Activated naive CD4-positive, alpha-beta T cell treated with anti-CD3 and anti-CD28 coated beads, Interleukin-2, amount 10 ng/mL, durations not matched to agents 7 days and 5 days (primary cell): ENCODE results near the gene CCNT1.
"Not testable (repeated sequence)": the region's sequence is repeated elsewhere in the genome, so short reads cannot be mapped to it uniquely, and the experiment has no call there.

Experiments
- CTCF ChIA-PET: fragments of 350-600 bp; sonication (Branson Sonifier 250); formaldehyde crosslinking; loops from one replicate; lab custom pipeline; 2021; ENCODE audit warnings: antibody characterized with exemption; lab: Charles Lee
- DNase-seq: peaks from one replicate; pipeline ENCODE4 v3.0.0-alpha.2; 2020
- H3K27ac Mint-ChIP-seq: one replicate; pipeline ENCODE4 v1.8.0; 2021; ENCODE audit warnings: mild to moderate bottlenecking, moderate library complexity, mixed read lengths
- H3K27me3 Mint-ChIP-seq: one replicate; pipeline ENCODE4 v1.8.0; 2021; ENCODE audit warnings: mild to moderate bottlenecking, mixed read lengths
- H3K36me3 Mint-ChIP-seq: one replicate; pipeline ENCODE4 v1.8.0; 2021; ENCODE audit warnings: mixed read lengths
- H3K4me1 Mint-ChIP-seq: one replicate; pipeline ENCODE4 v1.8.0; 2021; ENCODE audit warnings: mixed read lengths
- H3K4me3 Mint-ChIP-seq: one replicate; pipeline ENCODE4 v1.8.0; 2021; ENCODE audit warnings: mild to moderate bottlenecking, moderate library complexity, mixed read lengths
- H3K9me3 Mint-ChIP-seq: one replicate; pipeline ENCODE4 v1.8.0; 2021; ENCODE audit warnings: mixed read lengths

Gene CCNT1

GRCh38 chr12:48716493-48717251, at the start of gene CCNT1:
Gene CCNT1, minus strand, starts transcription at chr12:48716707. Its CDS starts 32 bp downstream, at chr12:48716675.
- no peaks in the 10 kb centered on the region for H3K27me3 Mint-ChIP-seq
- H3K27ac Mint-ChIP-seq = peak within 1 kb of the TSS; percentile 96
- CTCF ChIA-PET = no interaction called here
- DNase-seq = peak; percentile 99
- peaks cover 45% of the 10 kb centered on the region for H3K4me1 Mint-ChIP-seq
- H3K9me3 Mint-ChIP-seq = peaks cover 20% of the 10 kb centered on the region
- H3K36me3 Mint-ChIP-seq = peaks cover 50% of the 10 kb centered on the region
- H3K4me3 Mint-ChIP-seq = peak within 1 kb of the TSS; percentile 85

DNA sequence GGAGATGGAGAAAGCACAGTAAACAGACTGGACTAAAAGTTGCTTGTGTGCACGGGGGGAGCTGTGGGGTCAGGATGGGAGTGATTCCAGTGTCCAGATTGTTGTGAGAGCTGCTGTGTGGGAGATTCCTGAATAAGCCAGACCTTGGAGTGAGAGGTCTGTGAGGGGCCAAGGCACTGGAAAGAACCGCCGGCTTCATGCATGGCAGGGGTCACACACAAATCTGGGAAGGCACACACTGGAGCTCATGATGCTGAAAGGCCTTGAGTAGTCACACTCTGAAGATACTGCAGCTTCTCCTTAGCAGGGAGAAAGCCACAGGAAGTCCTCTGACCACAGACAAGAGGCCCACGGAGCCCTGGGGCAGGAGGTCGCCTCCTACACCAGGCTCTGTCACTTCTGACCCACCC, 49.3 kb upstream of the CCNT1 start:
- DNase-seq = peak; percentile 28
- H3K9me3 Mint-ChIP-seq = no peaks in the 10 kb centered on the region
- no peak overlapping the region for H3K4me3 Mint-ChIP-seq
- H3K36me3 Mint-ChIP-seq = no peaks in the 10 kb centered on the region
- no peak overlapping the region for H3K27ac Mint-ChIP-seq
- peaks cover 12% of the 10 kb centered on the region for H3K4me1 Mint-ChIP-seq
- peaks cover 48% of the 10 kb centered on the region for H3K27me3 Mint-ChIP-seq
- CTCF ChIA-PET = interaction anchor here (2.0 to 3.9 kb wide), 2 partner anchors 12 to 30 kb away, joined by 13 to 21 read pairs; no protein-coding TSS in a partner anchor

GRCh38 chr12:48764521-48764920, 48.0 kb upstream of the CCNT1 start:
- H3K27ac Mint-ChIP-seq = no peak overlapping the region
- H3K27me3 Mint-ChIP-seq = peaks cover 46% of the 10 kb centered on the region

DNA sequence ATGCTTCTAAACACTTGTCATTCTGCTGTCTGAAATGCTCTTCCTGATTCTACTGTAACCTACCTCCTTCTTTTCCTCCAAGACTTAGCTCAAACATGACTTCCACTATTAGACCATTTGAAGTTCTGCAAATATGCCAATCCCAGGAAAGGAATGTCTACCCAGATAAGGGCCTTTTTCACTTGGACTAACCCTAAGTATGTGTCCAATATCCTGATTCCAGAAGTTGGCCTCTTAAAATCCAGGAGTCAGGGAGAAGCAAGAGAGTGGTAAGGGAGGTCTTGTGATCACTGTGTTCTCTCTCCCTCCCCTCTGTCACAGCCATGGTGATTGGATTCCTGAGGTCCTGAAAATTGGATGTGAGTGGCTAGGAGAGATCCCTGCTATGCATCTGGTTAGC, 42.2 kb upstream of the CCNT1 start:
- Mint-ChIP-seq H3K36me3 (no peaks in the 10 kb centered on the region), H3K27me3 (peaks cover 7% of the 10 kb centered on the region), H3K4me1 (no peaks in the 10 kb centered on the region), H3K4me3 (no peak overlapping the region), H3K27ac (no peak overlapping the region), H3K9me3 (no peaks in the 10 kb centered on the region)
- CTCF ChIA-PET = interaction anchor here (0.5 to 14.0 kb wide), 4 partner anchors 16 to 142 kb away, joined by 3 to 187 read pairs (median 4); no protein-coding TSS in a partner anchor
- DNase-seq = no peak

More at GRCh38 chr12:48764521-48764920, 48.0 kb upstream of the CCNT1 start:
- DNase-seq = no peak
- CTCF ChIA-PET = interaction anchor here (2.0 to 3.9 kb wide), 2 partner anchors 11 to 31 kb away, joined by 13 to 21 read pairs; no protein-coding TSS in a partner anchor
- peaks cover 12% of the 10 kb centered on the region for H3K4me1 Mint-ChIP-seq
- no peaks in the 10 kb centered on the region for H3K9me3 Mint-ChIP-seq
- no peak overlapping the region for H3K4me3 Mint-ChIP-seq
- H3K36me3 Mint-ChIP-seq = no peaks in the 10 kb centered on the region

- H3K27ac Mint-ChIP-seq = no peak overlapping the region
- DNase-seq = no peak
- H3K36me3 Mint-ChIP-seq = no peaks in the 10 kb centered on the region
- H3K27me3 Mint-ChIP-seq = peaks cover 11% of the 10 kb centered on the region
- no peaks in the 10 kb centered on the region for H3K9me3 Mint-ChIP-seq
- H3K4me3 Mint-ChIP-seq = no peak overlapping the region
- CTCF ChIA-PET = interaction anchor here (0.5 to 14.0 kb wide), 3 partner anchors 36 to 141 kb away, joined by 3 to 187 read pairs (median 3); no protein-coding TSS in a partner anchor
- H3K4me1 Mint-ChIP-seq = no peaks in the 10 kb centered on the region
Measured at GRCh38 chr12:48758186-48758585, 41.7 kb upstream of the CCNT1 start.

DNA sequence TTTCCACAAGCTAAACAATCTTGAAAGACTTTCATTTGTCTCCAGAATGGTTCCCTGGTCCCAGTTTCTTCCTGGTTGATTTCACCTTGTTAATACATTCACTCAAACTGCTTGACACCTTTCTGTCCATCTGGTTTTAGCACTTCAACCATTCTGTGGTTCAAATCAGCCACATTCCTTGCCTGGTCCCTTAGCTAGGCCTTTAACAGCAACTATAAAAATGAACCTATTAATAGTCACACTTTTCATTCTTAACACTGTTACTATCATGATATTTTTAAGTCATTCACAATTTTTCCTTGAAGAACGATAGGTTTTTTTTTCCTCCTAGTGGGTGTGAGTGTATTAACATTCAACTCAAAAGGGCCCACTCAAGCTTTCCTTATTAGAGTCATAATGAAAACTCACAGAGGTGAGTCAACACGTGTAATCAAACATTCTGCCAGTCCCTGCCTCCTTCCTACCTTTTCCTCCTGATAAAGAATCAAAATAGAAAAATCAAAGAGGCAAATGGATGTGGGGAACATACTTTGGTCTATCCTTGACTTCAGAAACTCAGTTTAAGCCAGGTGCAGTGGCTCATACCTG, 34.4 kb upstream of the CCNT1 start:
- CTCF ChIA-PET = interaction anchor here (0.9 to 14.0 kb wide), 3 partner anchors 25 to 64 kb away, joined by 3 to 187 read pairs (median 10); no protein-coding TSS in a partner anchor
- H3K27ac Mint-ChIP-seq = no peak overlapping the region
- no peak overlapping the region for H3K4me3 Mint-ChIP-seq

GRCh38 chr12:48750215-48750614, 33.7 kb upstream of the CCNT1 start:
- no peak for DNase-seq
- Mint-ChIP-seq H3K27ac (no peak overlapping the region), H3K4me3 (no peak overlapping the region), H3K36me3 (no peaks in the 10 kb centered on the region), H3K27me3 (peaks cover 6% of the 10 kb centered on the region), H3K9me3 (no peaks in the 10 kb centered on the region), H3K4me1 (no peaks in the 10 kb centered on the region)
- CTCF ChIA-PET = interaction anchor here (0.9 to 14.0 kb wide), 3 partner anchors 24 to 64 kb away, joined by 3 to 187 read pairs (median 10); no protein-coding TSS in a partner anchor

More for the DNA sequence above, 34.4 kb upstream of the CCNT1 start:
- H3K27me3 Mint-ChIP-seq = peaks cover 12% of the 10 kb centered on the region
- DNase-seq = no peak
- H3K4me1 Mint-ChIP-seq = no peaks in the 10 kb centered on the region
- no peaks in the 10 kb centered on the region for H3K36me3 Mint-ChIP-seq
- no peaks in the 10 kb centered on the region for H3K9me3 Mint-ChIP-seq

DNA sequence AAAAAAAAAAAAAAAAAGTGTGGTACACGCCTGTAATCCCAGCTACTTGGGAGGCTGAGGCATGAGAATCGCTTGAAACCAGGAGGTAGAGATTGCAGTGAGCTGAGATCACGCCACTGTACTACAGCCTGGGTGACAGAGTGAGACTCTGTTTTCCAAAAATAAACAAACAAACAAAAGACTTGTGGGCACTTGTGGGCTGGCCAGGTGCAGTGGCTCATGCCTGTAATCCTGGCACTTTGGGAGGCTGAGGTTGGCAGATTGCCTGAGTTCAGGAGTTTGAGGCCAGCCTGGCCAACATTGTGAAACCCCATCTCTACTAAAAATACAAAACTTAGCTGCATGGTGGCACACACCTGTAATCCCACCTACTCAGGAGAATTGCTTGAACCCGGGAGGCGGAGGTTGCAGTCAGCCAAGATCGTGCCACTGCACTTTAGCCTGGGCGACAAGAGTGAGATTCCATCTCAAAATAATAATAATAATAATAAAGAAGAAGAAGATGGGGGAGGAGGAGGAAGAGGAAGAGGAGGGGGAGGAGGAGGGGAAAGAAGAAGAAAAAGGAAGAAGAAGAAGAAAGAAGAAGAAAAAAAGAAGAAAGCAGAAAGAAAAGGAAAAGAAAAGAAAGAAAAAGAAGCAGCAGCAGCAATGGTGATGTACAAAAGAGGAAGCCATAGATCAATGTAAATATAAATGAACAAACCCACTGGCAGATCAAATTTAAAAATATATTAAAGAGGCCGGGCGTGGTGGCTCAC, 27.9 kb upstream of the CCNT1 start:
- Mint-ChIP-seq H3K27me3 (peaks cover 24% of the 10 kb centered on the region), H3K4me3 (no peak overlapping the region), H3K27ac (no peak overlapping the region), H3K9me3 (no peaks in the 10 kb centered on the region), H3K4me1 (no peaks in the 10 kb centered on the region), H3K36me3 (no peaks in the 10 kb centered on the region)
- CTCF ChIA-PET = interaction anchor here (1.1 kb wide), 1 partner anchor 70 kb away, joined by 3 read pairs; no protein-coding TSS in a partner anchor
- DNase-seq = no peak

GRCh38 chr12:48739618-48740269, 23.2 kb upstream of the CCNT1 start:
- Mint-ChIP-seq H3K36me3 (no peaks in the 10 kb centered on the region), H3K4me1 (no peaks in the 10 kb centered on the region), H3K9me3 (no peaks in the 10 kb centered on the region), H3K27me3 (peaks cover 35% of the 10 kb centered on the region), H3K27ac (no peak overlapping the region), H3K4me3 (no peak overlapping the region)
- CTCF ChIA-PET = no interaction called here
- DNase-seq = no peak

DNA sequence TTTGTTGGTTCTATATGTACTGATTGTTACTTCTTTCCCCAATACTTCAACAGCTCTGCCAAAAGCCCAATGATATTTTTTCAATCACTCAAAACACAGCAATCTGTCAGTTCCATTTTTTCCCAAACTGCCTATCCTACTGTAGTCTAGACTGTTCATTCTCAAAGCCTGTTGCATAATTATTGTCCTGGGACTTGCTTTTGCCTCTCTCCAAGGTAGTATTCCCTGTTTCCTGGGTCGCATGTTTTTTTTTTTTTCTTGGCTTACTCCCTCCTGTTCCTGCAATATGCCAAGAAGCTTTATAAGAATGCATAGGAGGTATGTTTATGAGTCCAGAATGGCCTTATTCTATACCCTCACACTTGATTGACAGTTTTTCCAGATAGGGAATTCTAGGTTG, 19.9 kb upstream of the CCNT1 start:
- no peaks in the 10 kb centered on the region for H3K9me3 Mint-ChIP-seq
- H3K27ac Mint-ChIP-seq = no peak overlapping the region
- CTCF ChIA-PET = interaction anchor here (0.9 to 1.0 kb wide), 2 partner anchors 13 to 59 kb away, joined by 3 read pairs; no protein-coding TSS in a partner anchor
- peaks cover 28% of the 10 kb centered on the region for H3K27me3 Mint-ChIP-seq
- no peak overlapping the region for H3K4me3 Mint-ChIP-seq
- H3K4me1 Mint-ChIP-seq = no peaks in the 10 kb centered on the region
- no peak for DNase-seq
- H3K36me3 Mint-ChIP-seq = no peaks in the 10 kb centered on the region

DNA sequence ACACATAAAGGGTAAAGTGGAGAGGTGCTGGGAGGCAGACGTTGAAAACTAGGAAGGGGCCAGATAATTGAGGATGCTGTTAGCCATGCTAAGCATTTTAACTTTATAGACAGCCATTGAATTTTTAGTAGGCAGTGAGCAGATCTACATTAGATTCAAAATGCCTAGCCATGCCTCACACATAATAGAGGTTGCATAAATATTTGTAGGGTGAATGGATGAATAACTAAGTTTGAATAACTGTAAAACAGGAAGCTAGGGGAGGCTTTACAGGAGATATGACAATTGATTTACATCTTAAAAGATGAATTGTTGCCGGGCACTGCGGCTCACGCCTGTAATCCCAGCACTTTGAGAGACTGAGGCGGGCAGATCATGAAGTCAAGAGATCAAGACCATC, 12.3 kb upstream of the CCNT1 start:
- no peak for DNase-seq
- no peaks in the 10 kb centered on the region for H3K27me3 Mint-ChIP-seq
- no peak overlapping the region for H3K4me3 Mint-ChIP-seq
- no peaks in the 10 kb centered on the region for H3K4me1 Mint-ChIP-seq
- no peak overlapping the region for H3K27ac Mint-ChIP-seq
- no peaks in the 10 kb centered on the region for H3K9me3 Mint-ChIP-seq
- CTCF ChIA-PET = no interaction called here
- no peaks in the 10 kb centered on the region for H3K36me3 Mint-ChIP-seq

- H3K27me3 Mint-ChIP-seq, CTCF ChIA-PET, H3K27ac Mint-ChIP-seq, DNase-seq, H3K4me3 Mint-ChIP-seq: not testable (repeated sequence)
- peaks cover 20% of the 10 kb centered on the region for H3K9me3 Mint-ChIP-seq
- peaks cover 18% of the 10 kb centered on the region for H3K4me1 Mint-ChIP-seq
- peaks cover 22% of the 10 kb centered on the region for H3K36me3 Mint-ChIP-seq
Measured at GRCh38 chr12:48720737-48721136, 4.2 kb upstream of the CCNT1 start.

DNA sequence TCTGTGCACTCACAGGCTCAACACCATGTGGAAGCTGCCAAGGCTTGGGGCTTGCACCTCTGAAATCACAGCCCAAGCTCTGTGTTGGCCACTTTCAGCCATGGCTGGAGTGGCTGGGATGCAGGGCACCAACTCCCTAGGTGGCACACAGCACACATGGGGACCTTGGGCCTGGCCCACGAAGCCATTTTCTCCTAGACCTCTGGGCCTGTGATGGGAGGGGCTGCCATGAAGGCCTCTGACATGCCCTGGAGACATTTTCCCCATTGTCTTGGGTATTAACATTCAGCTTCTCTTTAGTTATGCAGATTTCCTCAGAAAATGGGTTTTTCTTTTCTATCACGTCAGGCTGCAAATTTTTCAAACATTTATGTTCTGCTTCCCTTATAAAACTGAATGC, 3.7 kb upstream of the CCNT1 start:
- H3K27me3 Mint-ChIP-seq, H3K27ac Mint-ChIP-seq, H3K4me3 Mint-ChIP-seq, DNase-seq: not testable (repeated sequence)
- CTCF ChIA-PET = interaction anchor here (0.6 kb wide), 1 partner anchor 130 kb away, joined by 3 read pairs; no protein-coding TSS in a partner anchor
- peaks cover 20% of the 10 kb centered on the region for H3K9me3 Mint-ChIP-seq
- H3K36me3 Mint-ChIP-seq = peaks cover 24% of the 10 kb centered on the region
- peaks cover 24% of the 10 kb centered on the region for H3K4me1 Mint-ChIP-seq
